ENCODE results near the gene TIAM2.

TIAM2 gene

DNA sequence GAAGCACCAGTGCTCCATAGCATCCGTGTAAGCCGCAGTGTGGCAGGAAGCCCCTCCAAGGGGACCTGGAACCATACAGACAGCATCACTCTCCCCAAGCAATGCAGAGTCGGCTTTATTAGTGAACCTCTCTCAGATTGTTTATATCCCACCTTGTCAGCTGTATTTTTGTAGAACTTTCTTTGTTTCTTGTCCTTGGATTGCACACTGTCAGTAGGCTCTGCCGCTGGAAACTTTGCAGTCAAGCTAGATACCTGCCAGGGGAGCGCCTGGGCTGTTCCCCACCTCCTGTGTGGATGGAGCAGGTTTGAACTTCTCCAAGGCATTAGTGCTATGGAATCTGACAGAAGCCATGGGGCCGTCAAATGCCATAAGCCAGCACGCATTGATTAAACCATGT is 250.1 kb downstream of the TIAM2 start:
- DNase-seq, result no peak

DNA sequence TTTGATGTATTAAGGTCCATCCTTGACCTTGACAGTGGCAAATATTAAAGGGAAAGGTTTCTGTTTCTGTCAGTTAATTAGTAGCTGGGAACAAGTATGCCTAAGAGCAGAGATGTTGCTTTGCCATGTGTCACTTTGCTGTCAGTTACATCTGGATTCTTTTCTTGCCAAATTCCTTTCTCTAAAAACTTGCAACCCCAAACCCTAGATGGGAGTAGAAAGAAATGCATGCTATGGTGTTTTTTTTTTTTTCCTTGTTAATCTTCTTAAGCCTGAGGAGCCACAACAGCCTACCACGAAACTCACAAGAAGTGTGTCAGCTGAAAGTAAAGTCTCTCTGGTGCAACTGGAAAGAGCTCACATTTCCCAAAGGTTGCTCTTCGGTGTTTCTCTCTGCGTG is 250.7 kb downstream of the TIAM2 start:
- no peak for DNase-seq

DNA sequence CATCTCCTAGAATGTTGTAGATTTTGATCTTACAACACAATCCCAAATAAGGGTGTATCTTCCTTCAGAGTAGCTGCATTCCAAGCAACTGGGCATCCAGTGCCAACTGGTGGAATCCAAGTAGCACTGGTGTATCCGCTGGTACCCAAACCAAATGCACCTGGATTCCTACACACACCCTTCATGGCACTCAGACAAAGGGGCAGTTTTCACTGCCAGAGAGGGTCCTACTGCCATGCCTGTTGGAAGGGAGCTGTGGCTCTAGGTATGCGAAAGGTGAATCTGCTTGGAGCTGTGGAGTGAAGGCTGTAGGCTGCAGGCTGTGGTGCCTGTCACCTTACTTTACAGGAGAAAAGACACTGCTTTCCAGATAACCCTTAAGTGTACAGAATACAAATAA is 251.7 kb downstream of the TIAM2 start:
- DNase-seq, result no peak

DNA sequence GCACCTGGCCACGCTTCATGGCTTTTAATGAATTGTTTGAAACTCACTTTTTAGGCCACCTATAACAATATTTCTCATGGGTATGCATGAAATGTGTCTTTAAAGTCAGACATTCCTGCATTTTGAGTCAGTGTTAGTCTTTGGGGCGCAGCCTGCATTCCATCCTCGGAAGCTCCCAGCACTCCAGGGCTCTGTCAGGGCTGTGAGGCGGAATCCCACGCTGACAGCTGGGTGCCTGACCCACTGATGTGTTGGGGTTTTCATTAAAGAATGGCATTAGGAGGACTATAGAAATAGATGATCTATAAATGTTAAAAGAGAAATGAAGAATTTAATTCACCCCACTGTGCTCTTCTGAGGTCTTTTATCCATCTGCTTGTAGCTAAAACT is 252.5 kb downstream of the TIAM2 start:
- DNase-seq, result no peak

DNA sequence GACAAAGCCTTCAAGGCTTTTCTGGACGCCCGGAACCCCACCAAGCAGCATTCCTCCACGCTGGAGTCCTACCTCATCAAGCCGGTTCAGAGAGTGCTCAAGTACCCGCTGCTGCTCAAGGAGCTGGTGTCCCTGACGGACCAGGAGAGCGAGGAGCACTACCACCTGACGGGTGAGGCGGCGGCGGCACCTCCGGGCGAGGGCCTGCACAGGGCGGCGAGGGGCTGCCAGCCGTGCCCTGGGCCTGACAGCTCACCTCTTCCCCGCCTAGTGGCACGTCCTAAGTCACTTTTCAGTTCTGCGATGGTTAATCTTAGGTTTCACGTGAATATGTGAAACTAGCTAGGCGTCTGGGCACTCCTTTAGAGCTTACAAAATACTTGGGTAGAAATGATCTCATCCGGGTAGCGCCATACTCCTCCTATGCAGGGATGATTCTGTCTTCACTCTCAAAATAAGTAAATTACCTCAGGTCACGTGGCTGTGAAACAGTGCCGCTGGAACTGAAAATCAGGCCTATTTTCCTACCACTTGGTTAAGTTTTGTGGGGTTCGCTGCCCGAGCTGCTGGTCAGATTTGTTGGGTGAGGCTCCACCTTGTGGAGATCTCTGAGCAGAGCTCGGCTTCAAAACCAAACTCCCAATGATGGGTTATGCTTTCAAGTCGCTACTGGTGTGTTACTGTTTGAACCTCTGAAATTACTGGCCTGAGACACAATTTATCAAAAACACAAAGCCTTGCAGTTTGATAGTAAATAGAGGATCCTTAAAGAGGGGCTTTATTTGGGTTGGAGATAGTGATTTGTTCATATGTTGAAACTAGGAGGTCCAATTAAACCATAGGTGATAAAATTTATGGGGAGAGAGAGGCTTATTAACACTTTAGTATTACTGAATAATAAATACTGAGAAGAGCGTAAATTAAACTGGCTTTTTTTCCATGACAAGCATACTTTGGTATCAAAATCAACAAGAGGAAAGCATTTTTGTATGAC is 253.2 kb downstream of the TIAM2 start:
- DNase-seq, result no peak

DNA sequence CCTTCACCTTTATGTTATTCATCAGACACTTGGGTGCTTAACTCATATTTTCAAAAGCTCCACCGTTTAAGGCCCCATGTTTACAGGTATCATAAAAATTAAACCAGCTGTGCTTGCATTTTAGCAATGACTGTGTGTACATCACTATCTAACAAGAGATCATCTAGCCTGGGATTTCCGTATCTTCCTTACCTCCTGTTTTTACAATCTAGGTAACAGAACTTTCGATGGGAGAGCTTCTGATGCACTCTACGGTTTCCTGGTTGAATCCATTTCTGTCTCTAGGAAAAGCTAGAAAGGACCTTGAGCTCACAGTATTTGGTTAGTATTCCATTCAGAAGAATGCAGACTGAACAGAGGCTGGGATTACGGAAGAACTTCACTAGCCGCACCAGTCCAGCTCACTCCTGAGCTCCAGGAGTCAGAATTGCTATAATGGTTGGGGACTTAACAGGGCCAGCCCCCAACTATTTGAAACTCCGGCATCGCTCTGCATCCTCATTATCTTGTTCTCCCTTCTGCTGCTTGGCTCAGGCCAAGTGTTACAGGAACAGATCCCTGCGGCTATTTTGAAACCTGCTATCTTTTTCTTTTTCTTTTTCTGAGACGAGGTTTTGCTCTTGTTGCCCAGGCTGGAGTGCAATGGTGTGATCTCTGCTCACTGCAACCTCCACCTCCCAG is 255.7 kb downstream of the TIAM2 start:
- no peak for DNase-seq

DNA sequence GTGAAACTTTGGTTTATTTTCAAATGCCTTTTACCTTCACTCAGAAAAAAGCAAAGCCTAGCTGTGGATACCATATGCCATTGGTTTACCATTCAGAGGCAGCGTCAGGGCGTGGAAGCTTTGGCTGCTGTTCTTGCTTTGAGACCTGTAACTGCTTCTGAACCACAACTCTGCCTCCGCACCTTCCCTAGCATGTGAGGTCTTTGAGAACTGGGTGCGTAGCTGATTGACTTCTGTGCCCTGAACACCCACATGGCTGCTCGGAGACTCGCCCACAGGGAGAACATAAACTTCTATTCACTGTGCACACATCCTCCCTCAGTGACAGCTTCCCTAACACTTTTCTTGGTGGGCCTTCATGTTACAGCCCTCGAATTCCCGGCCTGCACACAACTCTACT is 257.5 kb downstream of the TIAM2 start:
- no peak for DNase-seq

DNA sequence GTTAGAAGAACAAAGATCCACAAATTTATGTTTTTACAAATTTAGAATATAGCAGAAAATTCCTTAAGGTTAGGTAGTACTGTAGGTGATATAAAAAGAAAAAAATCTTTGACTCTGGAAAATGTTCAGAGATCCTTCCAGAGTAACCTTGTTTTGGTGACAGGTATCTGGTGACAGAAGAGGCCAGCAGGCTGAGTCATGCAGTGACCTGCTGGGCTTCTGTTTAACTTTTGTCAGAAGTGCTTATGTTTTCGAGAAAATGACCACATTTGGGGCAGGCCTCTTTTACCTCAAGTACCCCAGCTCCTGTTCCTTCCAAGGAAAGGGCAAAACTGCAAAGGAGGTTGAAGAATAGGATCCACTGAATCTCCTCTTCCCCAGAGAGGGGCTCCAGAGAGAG is 258.2 kb downstream of the TIAM2 start:
- DNase-seq, result no peak

DNA sequence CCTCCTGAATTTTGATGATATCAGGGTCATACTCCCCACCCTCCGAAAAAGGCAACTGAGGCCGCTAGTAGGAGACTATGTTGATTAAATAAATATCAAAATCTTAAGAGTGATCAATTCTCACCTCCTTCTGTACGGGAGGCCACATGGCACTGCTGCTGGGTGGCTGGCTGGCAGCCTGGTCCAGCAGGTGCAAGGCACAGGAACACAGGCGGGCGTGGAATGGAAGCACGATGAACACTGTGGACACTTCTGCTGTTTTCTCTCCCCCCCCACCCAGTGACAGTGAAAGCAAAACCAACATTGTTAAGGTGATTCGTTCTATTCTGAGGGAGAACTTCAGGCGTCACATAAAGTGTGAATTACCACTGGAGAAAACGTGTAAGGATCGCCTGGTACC is 259.0 kb downstream of the TIAM2 start:
- no peak for DNase-seq

DNA sequence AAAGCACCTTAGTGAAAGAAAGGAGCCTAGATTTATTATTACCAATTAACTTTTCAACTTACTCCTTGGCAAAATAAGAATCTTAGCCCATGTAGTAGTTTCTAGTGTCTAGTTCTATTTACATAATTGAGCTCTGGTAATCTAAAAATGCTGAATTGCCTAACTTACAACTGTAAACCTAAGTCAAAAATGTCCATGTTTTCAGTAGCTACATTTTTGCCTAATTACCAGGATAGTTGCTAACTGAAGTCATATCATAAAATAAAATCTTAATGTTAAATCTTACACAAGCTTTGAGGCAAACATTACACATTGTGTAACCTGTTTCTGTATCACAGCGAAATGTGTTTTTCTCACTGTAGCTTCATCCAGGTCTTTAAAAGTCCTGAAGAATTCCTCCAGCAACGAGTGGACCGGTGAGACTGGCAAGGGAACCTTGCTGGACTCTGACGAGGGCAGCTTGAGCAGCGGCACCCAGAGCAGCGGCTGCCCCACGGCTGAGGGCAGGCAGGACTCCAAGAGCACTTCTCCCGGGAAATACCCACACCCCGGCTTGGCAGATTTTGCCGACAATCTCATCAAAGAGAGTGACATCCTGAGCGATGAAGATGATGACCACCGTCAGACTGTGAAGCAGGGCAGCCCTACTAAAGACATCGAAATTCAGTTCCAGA is 261.1 kb downstream of the TIAM2 start:
- DNase-seq, result no peak

DNA sequence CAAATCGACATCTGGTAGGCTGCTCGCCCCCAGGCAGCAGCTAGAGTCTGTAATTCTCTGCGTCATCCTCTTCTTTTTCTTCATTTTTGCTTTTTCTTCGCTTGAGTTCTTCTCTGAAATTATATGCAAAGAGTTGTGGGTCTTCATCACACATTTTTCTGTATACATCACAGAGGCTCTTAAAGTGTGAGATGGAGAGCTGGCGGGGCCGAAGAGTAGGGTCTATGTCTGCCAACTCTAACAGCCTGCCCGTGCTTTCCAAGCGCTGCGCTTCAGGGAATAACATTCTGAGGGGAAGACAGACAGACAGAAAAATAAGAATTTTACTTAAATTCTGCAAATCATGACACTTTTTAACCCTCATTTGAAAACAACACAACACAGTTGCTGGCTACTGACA is 262.7 kb downstream of the TIAM2 start:
- no peak for DNase-seq

DNA sequence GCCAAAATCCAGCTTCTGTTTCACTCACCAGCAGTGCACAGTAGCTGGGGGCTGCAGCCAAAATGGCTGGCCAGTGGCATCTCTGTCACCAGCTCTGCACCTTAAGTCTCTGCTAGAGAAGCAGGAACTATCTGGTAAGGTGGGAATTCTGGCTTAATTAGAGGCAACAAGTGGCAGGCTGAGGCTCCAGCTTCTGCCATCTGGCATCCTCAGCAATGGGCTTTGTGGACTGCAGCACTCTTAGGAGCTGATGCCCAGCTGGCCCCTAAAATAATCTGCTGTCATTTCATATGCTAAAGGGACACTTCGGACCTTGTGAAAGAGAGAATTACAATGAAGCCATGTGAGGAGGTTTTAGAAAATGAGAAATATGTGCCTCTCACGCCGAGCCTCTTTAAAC is 264.1 kb downstream of the TIAM2 start:
- DNase-seq, result no peak

DNA sequence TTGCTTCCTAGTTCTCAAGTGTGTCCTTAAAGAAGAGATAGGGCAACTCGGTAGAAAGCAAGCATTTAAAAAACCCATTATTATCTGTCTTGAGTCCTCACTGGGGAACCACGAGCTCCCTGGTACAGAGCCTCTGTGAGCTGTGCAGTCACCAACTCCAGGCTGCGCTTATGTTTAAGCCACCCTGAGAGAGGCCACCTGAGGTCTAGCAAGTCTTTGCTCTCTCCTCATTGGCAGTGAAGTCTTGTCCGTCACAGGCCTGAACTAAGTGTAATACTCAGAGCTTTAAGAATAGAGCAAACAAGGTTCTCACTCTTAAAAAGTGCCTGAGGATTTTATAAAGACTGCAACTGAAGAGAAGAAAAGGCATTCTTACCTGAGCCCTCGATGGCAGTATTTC is 264.8 kb downstream of the TIAM2 start:
- no peak for DNase-seq

DNA sequence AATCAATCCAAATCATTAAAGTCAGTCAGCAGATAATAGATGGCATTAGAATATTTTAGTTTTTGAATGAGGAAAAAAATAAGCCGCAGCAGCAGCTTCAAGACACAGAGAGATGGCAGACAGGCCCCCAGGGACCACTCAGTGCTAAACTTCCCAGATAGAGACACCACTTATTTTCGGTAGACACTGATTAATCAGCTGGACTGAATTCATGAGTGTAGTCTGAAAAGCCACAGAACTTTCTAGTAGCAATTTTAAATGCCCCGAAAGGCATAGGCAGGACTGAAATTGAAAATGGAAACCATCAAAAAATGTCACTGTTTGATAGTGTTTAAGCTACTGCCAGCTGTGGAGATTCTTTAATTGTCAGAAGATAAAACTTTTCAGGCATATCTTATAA is 265.6 kb downstream of the TIAM2 start:
- DNase-seq, result no peak

DNA sequence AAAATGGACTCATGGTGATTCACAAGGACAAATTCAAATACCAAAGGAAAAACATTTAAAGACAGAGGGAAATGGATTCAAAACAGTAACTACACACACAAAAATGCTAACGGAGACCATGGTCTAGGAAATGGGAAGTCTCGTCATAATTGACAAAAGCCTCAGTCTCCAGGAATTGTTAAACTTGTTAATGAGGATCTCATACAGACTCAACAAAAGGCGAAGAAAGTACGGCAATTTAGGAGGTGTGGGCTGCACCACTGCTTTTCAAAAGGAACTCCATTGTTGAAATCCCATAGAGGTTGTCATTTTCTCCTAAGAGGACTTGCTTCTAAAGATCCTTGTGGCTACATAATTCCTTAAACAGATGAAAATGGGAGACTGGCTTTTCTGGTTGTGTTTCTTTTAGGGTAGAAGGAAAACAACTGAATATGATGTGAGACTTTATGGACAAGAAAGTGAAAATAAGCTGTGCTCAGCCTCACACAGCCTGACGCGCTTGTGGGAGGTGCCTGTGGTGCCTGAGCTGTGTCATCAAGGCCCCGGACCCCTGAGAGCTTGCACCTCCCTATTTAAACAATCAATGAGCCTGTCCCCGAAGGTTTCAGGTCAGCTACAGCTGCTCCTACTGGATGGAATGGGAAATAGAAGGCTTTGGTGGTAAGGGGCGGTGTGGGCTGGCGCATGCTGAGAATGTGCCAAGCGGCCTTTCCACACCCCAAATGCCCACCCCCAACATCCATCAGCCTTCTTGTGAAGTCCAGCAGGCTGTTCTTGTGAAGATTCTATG is 266.2 kb downstream of the TIAM2 start:
- DNase-seq, result no peak

DNA sequence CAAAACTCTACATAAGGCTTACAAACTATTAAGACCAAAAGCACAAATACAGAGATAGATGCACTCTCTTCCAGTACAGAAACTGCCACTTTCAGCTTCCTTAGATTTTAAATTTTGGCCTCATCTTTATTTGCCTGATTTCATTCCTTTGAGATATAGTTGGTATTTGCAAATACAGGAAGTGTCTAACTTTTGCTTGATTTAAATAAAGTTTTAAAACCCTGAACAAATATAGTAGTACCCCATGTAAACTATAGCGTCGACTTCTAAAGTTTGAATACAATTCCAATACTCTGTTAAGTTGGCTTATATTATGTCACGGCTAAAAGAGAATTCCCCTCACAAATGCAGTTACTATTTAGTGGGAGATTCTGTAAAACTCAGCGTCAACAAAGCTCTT is 267.5 kb downstream of the TIAM2 start:
- no peak for DNase-seq

DNA sequence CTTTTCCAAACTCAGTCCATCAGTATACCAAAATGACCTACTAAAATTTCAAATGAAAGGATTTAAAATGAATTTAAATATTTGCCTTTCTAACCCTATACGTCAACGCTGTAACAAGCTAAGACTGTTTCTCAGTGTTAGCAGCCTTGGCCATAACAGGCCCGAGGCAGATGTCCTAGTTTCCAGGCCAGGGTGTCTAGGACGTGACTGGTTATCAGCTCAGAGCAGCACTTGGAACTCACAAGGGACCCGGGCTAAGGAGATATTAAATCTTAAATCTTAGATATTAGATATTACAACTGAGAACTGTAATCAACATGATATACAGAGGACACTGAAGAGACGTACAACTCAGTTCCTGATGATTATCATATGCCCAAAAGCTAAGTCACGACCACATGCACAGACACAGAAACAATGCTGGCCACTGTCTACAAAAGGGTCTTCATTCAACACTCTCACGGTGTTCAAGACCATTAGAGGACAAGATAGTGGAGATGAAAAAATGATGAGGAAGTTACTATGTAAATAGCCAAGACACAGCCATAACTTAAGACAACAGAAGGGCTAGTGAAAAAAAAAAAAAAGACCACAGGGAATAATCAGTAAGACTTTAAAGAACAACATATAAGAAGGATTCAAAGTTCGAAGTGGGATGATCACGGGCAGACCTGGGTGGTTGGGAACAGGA is 268.4 kb downstream of the TIAM2 start, which contains the start of gene CLDN20:
Gene CLDN20, plus strand, starts transcription at position 641 of the 691 bp plus-strand sequence. CDS start 11,707 bp downstream, outside the sequence.
- DNase-seq, result no peak

DNA sequence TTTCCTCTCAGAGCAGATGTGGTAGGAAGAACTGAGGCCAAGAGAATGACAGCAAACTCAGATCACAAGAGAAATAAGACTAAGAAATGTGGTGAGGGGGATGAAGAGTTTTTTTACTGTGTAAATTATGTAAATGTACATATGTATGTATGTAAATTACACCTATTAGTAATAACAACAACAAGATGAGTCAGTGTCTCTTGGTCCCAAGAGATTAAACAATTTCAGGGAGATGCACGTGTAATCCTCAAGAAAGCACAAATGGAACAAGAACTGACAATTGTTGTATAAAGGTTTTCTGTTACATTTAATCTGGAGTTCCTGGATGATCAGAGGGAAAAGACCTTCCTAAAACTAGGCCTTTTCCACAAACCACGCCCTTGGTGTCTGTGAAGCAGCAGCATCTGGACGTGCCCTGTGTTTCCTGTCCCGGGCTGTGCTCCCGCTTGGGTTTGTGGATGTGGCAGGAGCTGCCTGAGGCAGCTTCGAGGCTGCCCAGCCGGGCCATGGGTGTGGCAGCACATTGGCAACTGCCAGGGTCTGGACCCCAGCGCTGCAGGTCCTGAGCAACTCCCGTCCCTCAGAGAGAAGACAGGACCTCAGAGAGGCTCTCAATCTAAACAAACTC is 269.7 kb downstream of the TIAM2 start:
- DNase-seq, result no peak

DNA sequence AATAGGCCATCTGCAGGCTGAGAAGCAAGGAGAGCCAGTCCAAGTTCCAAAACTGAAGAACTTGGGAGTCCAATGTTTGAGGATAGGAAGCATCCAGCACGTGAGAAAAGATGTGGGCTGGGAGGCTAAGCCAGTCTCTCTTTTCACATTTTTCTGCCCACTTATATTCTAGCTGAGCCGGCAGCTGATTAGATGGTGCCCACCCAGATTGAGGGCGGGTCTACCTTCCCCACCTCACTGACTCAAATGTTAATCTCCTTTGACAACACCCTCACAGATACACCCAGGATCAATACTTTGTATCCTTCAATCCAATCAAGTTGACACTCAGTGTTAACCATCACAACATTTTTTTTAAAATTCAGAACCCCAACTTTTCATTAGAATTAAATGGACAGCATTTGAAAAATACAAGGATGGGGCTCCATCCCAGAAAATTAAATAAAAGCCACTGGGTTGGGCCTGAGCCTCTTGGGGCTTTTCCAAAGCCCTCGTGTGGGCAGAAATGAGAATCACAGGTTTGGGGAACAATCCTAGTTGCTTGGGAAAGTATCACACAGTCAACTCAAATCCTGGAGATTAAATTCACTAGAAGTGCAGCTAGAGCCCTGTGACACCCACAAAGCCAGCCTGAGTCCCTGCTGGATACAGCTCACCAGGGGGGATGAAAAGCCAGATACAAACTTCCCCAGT is 270.9 kb downstream of the TIAM2 start:
- no peak for DNase-seq

DNA sequence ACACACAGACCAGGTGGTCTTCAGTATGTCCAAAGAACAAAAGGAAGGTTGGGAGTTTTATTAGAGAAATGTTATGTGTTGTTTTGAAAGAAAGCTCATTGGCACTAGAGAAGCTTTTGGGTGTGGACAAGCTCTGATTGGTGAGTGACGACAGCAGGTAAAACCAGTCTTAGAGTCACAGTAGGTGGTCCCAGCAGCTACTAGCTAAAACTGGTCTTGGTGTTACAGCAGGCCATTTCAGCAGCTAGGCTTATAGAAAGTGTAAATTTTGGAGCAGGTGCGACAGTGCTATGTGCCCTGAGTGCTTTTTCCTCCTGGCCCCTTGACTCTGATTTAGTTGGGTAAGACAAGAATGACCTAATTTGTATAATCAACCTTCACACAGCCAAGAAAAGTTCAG is 272.3 kb downstream of the TIAM2 start:
- no peak for DNase-seq

All from NCI-H774 (cell line).